MCF 10A (cell line): ENCODE measurements around the gene ZNF484. TPM values are rescaled to one million over a fixed set of nuclear protein-coding genes. Genes with fewer than 3 reads are reported as not detected.
"Not testable (repeated sequence)": the region's sequence is repeated elsewhere in the genome, so short reads cannot be mapped to it uniquely, and the experiment has no call there.

ENCODE experiments used
- BruUV-seq: library from RNA; stranded (reverse); fragments of 400-500 nt; replicated peaks from 2 replicates; lab custom pipeline; 2021; lab: Mats Ljungman, UMichigan
- CTCF ChIA-PET: fragments of 300-600 bp; sonication (Branson Sonifier 250); formaldehyde crosslinking; extraction: SDS; loops from one replicate; lab custom pipeline; 2021; ENCODE audit warnings: antibody characterized with exemption, inconsistent platforms; lab: Yijun Ruan, JAX
- POLR2A ChIA-PET: fragments of 300-600, 350-650 bp; sonication (Branson Sonifier 250); formaldehyde crosslinking; extraction: SDS; loops from one replicate; lab custom pipeline; 2020; ENCODE audit warnings: antibody characterized with exemption, inconsistent platforms; lab: Yijun Ruan, JAX
- DNase-seq: peaks from one replicate; pipeline ENCODE4 v3.0.0-alpha.2; 2018; ENCODE audit not compliant: unreplicated experiment
- H3K27ac Mint-ChIP-seq: one replicate; pipeline ENCODE4 v1.8.0; 2022; ENCODE audit warnings: mild to moderate bottlenecking, low read depth, mixed read lengths; ENCODE audit not compliant: unreplicated experiment
- H3K27me3 Mint-ChIP-seq: one replicate; pipeline ENCODE4 v1.8.0; 2022; ENCODE audit warnings: mixed read lengths; ENCODE audit not compliant: insufficient read depth, unreplicated experiment
- H3K36me3 Mint-ChIP-seq: one replicate; pipeline ENCODE4 v1.8.0; 2022; ENCODE audit warnings: mild to moderate bottlenecking, moderate library complexity, mixed read lengths; ENCODE audit not compliant: insufficient read depth, unreplicated experiment
- H3K4me1 Mint-ChIP-seq: one replicate; pipeline ENCODE4 v1.8.0; 2022; ENCODE audit warnings: mixed read lengths; ENCODE audit not compliant: insufficient read depth, unreplicated experiment
- H3K4me3 Mint-ChIP-seq: one replicate; pipeline ENCODE4 v1.8.0; 2022; ENCODE audit warnings: mild to moderate bottlenecking, moderate library complexity, mixed read lengths; ENCODE audit not compliant: unreplicated experiment
- H3K9me3 Mint-ChIP-seq: one replicate; pipeline ENCODE4 v1.8.0; 2022; ENCODE audit warnings: mixed read lengths; ENCODE audit not compliant: unreplicated experiment
- CTCF ChIP-seq: fragments of 200-600 bp; IDR thresholded peaks from one replicate; pipeline ENCODE4 v1.8.0; 2022; ENCODE audit warnings: antibody characterized with exemption, mild to moderate bottlenecking; ENCODE audit not compliant: unreplicated experiment
- intact Hi-C: fragments of 100-400 bp; cut with micrococcal nuclease; formaldehyde crosslinking; loops from 2 replicates; pipeline ENCODE4 v1.14.1; 2022
- total RNA-seq: library from RNA; stranded (reverse); gene quantifications from 2 replicates; pipeline ENCODE4 v1.2.3, GENCODE V29; 2022

ZNF484 gene
- total RNA-seq, 1 experiment from 2014 or later, result 7.1 TPM

- no peak overlapping the region for H3K4me3 Mint-ChIP-seq
Measured at GRCh38 chr9:92829420-92829819, 48.4 kb downstream of the ZNF484 start.

GRCh38 chr9:92825065-92825464 lies 52.8 kb downstream of the ZNF484 start:
- POLR2A ChIA-PET, result interaction anchor here (1.3 kb wide), 1 partner anchor 16 kb away, joined by 3 read pairs; no protein-coding TSS in a partner anchor
- DNase-seq, BruUV-seq: not testable (repeated sequence)

More at GRCh38 chr9:92829420-92829819, 48.4 kb downstream of the ZNF484 start:
- DNase-seq, result no peak
- ChIA-PET POLR2A (no interaction called here), CTCF (no interaction called here)
- no peaks in the 10 kb centered on the region for H3K9me3 Mint-ChIP-seq
- BruUV-seq, result no TSS peak
- H3K4me1 Mint-ChIP-seq, result no peaks in the 10 kb centered on the region
- no peak for TF ChIP-seq CTCF
- no peaks in the 10 kb centered on the region for H3K36me3 Mint-ChIP-seq
- intact Hi-C loops, result no loop called here
- H3K27ac Mint-ChIP-seq, result no peak overlapping the region
- no peaks in the 10 kb centered on the region for H3K27me3 Mint-ChIP-seq

GRCh38 chr9:92820964-92821363 lies 56.9 kb downstream of the ZNF484 start:
- ChIA-PET CTCF (interaction anchor here (0.6 to 0.7 kb wide), 2 partner anchors 23 to 36 kb away, joined by 3 read pairs; no protein-coding TSS in a partner anchor), POLR2A (no interaction called here)
- no peak overlapping the region for H3K27ac Mint-ChIP-seq
- no TSS peak for BruUV-seq
- intact Hi-C loops, result no loop called here
- peaks cover 20% of the 10 kb centered on the region for H3K27me3 Mint-ChIP-seq
- no peak for DNase-seq
- no peaks in the 10 kb centered on the region for H3K4me1 Mint-ChIP-seq
- no peaks in the 10 kb centered on the region for H3K36me3 Mint-ChIP-seq
- H3K4me3 Mint-ChIP-seq, result no peak overlapping the region
- H3K9me3 Mint-ChIP-seq, result no peaks in the 10 kb centered on the region
- no peak for TF ChIP-seq CTCF

More at GRCh38 chr9:92825065-92825464, 52.8 kb downstream of the ZNF484 start:
- H3K4me3 Mint-ChIP-seq, H3K9me3 Mint-ChIP-seq, H3K27ac Mint-ChIP-seq, H3K27me3 Mint-ChIP-seq, H3K36me3 Mint-ChIP-seq, H3K4me1 Mint-ChIP-seq, intact Hi-C loops: not testable (repeated sequence)
- CTCF ChIA-PET, result interaction anchor here (0.5 to 0.6 kb wide), 2 partner anchors 9 to 713 kb away, joined by 3 to 4 read pairs; no protein-coding TSS in a partner anchor

GRCh38 chr9:92819898-92820297 lies 57.9 kb downstream of the ZNF484 start:
- POLR2A ChIA-PET, H3K4me3 Mint-ChIP-seq: not testable (repeated sequence)
- CTCF ChIA-PET, result interaction anchor here (0.7 kb wide), 1 partner anchor 1951 kb away, joined by 3 read pairs; no protein-coding TSS in a partner anchor

GRCh38 chr9:92809629-92810326 lies 68.1 kb downstream of the ZNF484 start:
- POLR2A ChIA-PET, result interaction anchor here (0.7 to 1.6 kb wide), 2 partner anchors 15 to 19 kb away, joined by 3 read pairs; no protein-coding TSS in a partner anchor
- BruUV-seq, H3K9me3 Mint-ChIP-seq, H3K27ac Mint-ChIP-seq, H3K36me3 Mint-ChIP-seq, H3K4me1 Mint-ChIP-seq, DNase-seq, intact Hi-C loops: not testable (repeated sequence)
- Mint-ChIP-seq H3K4me3 (peak overlapping the region; percentile 30), H3K27me3 (peaks cover 57% of the 10 kb centered on the region)
- CTCF ChIA-PET, result interaction anchor here (0.5 to 1.7 kb wide), 6 partner anchors 12 to 1219 kb away, joined by 3 to 4 read pairs (median 3); no protein-coding TSS in a partner anchor

More at GRCh38 chr9:92819898-92820297, 57.9 kb downstream of the ZNF484 start:
- peaks cover 30% of the 10 kb centered on the region for H3K27me3 Mint-ChIP-seq
- H3K4me1 Mint-ChIP-seq, intact Hi-C loops, BruUV-seq, DNase-seq, H3K36me3 Mint-ChIP-seq, H3K27ac Mint-ChIP-seq, H3K9me3 Mint-ChIP-seq: not testable (repeated sequence)
